Astrocyte of the cerebellum (primary cell): ENCODE measurements around the gene PXN.
"Not testable (repeated sequence)": the region's sequence is repeated elsewhere in the genome, so short reads cannot be mapped to it uniquely, and the experiment has no call there.

ENCODE experiments used
- DNase-seq: peaks from one replicate; pipeline ENCODE4 v3.0.0-alpha.2; 2011; ENCODE audit warnings: low read depth
- H3K4me3 ChIP-seq: 2 replicates; pipeline ENCODE4 v1.5.1; 2011; ENCODE audit warnings: mild to moderate bottlenecking, low read depth, low read length, moderate library complexity
- CTCF ChIP-seq: IDR thresholded peaks from 2 replicates; pipeline ENCODE4 v1.5.1; 2012; ENCODE audit warnings: low read length, low read depth, moderate library complexity, mild to moderate bottlenecking; ENCODE audit errors: missing control alignments
- in situ Hi-C: cut with HindIII; loops from 2 replicates; pipeline ENCODE4 v1.10.0; 2017; ENCODE audit warnings: low sequenced_read_pairs

PXN gene

GRCh38 chr12:120249266-120249874 is 16.2 kb downstream of the PXN start:
- no peak overlapping the region for H3K4me3 ChIP-seq
- TF ChIP-seq CTCF, result no peak
- in situ Hi-C loops, result no loop called here
- DNase-seq, result no peak

GRCh38 chr12:120247621-120248030 is 17.9 kb downstream of the PXN start:
- TF ChIP-seq CTCF, result no peak
- in situ Hi-C loops, result no loop called here
- DNase-seq, result no peak
- no peak overlapping the region for H3K4me3 ChIP-seq

- in situ Hi-C loops, result no loop called here
- no peak overlapping the region for H3K4me3 ChIP-seq
- no peak for DNase-seq
- TF ChIP-seq CTCF, result no peak
These were observed 18.3 kb downstream of the PXN start for GRCh38 chr12:120247183-120247582.

GRCh38 chr12:120246705-120247104 is 18.8 kb downstream of the PXN start:
- DNase-seq, in situ Hi-C loops, H3K4me3 ChIP-seq: not testable (repeated sequence)

- no peak for TF ChIP-seq CTCF
- H3K4me3 ChIP-seq, result no peak overlapping the region
- in situ Hi-C loops, result no loop called here
- no peak for DNase-seq
These were observed 22.4 kb downstream of the PXN start for GRCh38 chr12:120242971-120243699.

GRCh38 chr12:120242275-120242799 is 23.2 kb downstream of the PXN start:
- in situ Hi-C loops, result no loop called here
- no peak for DNase-seq
- no peak for TF ChIP-seq CTCF
- H3K4me3 ChIP-seq, result no peak overlapping the region
